ENCODE results near the gene ATXN10. TPM values are rescaled to one million over a fixed set of nuclear protein-coding genes. Genes with fewer than 3 reads are reported as not detected.

Gene ATXN10
- total and polyA plus RNA-seq, 2 of the 8 experiments (the other 6 are each of a cell fraction or from before 2014, with no cell fraction given): 134 to 210 TPM

- TF ChIP-seq SP4 (IDR thresholded peaks at IDR 0.05; ENCODE audit: low read length) (no peak), CBX8 (IDR thresholded peaks at IDR 0.05; ENCODE audit: borderline replicate concordance, low read depth, low read length) (no peak), KDM5A (IDR thresholded peaks at IDR 0.05; ENCODE audit: low read length) (no peak)
Observed at GRCh38 chr22:45834795-45835194, 163.2 kb downstream of the ATXN10 start (continued).

All from H1 (cell line).